ENCODE results near the gene CD93.

Gene CD93, protein sequence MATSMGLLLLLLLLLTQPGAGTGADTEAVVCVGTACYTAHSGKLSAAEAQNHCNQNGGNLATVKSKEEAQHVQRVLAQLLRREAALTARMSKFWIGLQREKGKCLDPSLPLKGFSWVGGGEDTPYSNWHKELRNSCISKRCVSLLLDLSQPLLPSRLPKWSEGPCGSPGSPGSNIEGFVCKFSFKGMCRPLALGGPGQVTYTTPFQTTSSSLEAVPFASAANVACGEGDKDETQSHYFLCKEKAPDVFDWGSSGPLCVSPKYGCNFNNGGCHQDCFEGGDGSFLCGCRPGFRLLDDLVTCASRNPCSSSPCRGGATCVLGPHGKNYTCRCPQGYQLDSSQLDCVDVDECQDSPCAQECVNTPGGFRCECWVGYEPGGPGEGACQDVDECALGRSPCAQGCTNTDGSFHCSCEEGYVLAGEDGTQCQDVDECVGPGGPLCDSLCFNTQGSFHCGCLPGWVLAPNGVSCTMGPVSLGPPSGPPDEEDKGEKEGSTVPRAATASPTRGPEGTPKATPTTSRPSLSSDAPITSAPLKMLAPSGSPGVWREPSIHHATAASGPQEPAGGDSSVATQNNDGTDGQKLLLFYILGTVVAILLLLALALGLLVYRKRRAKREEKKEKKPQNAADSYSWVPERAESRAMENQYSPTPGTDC

GRCh38 chr20:23086056-23086566 is at the start of gene CD93:
Gene CD93 (minus strand): TSS chr20:23086324. CDS start chr20:23086192, 132 bp downstream.
- no peak for TF ChIP-seq CTCF (conservative IDR thresholded peaks at IDR 0.05; ENCODE audit: control insufficient read depth, insufficient read depth, low read depth, low read length)
- H3K4me3 ChIP-seq (ENCODE audit: control insufficient read depth, low read depth, low read length), result no peak within 1 kb of the TSS

GRCh38 chr20:23133560-23133998 is 47.5 kb upstream of the CD93 start:
- no peak for DNase-seq (ENCODE audit: low read depth)
- no peak for TF ChIP-seq CTCF (conservative IDR thresholded peaks at IDR 0.05; ENCODE audit: control insufficient read depth, insufficient read depth, low read depth, low read length)
- no peak overlapping the region for H3K4me3 ChIP-seq (ENCODE audit: control insufficient read depth, low read depth, low read length)

More at GRCh38 chr20:23086056-23086566, at the start of gene CD93:
- no peak for DNase-seq (ENCODE audit: low read depth)

- no peak overlapping the region for H3K4me3 ChIP-seq (ENCODE audit: control insufficient read depth, low read depth, low read length)
- no peak for TF ChIP-seq CTCF (conservative IDR thresholded peaks at IDR 0.05; ENCODE audit: control insufficient read depth, insufficient read depth, low read depth, low read length)
- no peak for DNase-seq (ENCODE audit: low read depth)
Measured at GRCh38 chr20:23132930-23133559, 46.9 kb upstream of the CD93 start.

DNA sequence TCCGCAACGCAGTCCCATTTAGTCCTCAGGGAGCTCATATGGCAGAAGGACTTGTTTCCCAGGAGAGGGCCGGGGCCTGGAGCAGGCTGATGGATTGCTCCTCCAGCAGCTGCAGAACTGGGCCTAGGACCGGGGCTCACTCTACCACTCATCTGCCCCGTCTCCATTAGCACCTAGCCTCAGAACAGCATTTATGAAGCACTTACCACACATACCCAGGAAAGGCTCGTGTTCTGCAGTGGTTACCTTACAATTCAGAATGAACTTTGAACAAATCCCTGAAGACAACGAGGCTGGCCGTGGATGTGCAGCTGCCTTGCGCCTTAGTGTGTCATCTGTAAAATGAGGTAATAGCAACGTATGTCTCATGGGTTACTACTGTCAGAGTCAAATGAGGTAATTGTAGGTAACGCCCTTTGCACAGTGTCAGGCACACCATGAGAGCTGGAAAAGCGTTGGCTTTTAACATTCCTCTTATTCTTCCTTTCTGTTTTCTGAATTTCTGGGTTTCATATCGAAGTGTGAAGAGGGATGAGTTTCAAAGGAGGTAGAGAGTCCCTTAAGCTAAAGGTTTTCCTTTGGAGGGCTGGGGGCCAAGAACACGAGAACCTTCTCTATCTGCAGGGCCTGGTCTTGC is 46.3 kb upstream of the CD93 start:
- H3K4me3 ChIP-seq (ENCODE audit: control insufficient read depth, low read depth, low read length), result no peak overlapping the region
- no peak for TF ChIP-seq CTCF (conservative IDR thresholded peaks at IDR 0.05; ENCODE audit: control insufficient read depth, insufficient read depth, low read depth, low read length)
- peak; percentile 32 for DNase-seq (ENCODE audit: low read depth)

DNA sequence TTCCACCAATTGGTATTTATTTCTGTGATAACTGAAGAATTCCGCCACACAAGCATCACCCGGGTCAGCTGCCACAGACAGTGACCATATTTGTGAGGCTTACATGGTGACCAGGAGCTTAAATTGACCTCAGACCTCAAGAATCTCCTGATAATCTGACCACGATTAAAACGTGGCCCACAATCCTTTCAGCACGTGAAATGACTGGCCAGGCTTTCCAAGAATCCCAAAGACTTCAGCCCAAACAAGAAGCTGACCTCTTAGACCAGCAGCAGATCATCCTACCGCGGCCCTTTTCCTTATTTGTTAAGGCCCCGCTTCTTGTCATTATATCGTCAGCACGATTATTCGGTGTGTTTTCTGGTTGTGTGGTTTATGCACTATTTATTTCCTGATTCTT is 45.6 kb upstream of the CD93 start:
- no peak for DNase-seq (ENCODE audit: low read depth)
- no peak overlapping the region for H3K4me3 ChIP-seq (ENCODE audit: control insufficient read depth, low read depth, low read length)
- no peak for TF ChIP-seq CTCF (conservative IDR thresholded peaks at IDR 0.05; ENCODE audit: control insufficient read depth, insufficient read depth, low read depth, low read length)

DNA sequence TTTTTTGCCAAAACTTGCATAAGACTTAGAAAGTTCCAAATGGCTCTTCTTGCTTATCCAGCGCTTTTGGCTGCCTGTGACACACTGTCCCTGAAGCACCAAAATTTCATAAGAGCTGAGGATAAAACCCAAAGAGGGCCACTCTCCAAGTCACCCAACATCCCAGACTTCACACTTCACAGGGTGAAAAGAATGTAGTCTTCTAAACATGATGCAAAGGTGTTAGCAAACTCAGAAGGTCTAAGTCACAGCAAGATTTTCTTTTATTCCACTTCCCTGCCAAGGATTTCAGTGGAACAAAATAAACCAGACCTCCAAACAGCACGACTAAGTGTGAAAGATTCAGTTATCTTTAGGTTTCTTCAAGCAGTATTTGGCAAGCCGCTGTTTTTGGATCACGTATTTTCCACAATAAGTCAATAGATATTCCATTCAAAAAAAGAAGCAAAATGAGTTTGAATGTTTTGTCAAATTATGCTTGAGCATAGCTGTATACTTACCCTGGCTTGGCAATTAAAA is 44.6 kb upstream of the CD93 start:
- no peak for DNase-seq (ENCODE audit: low read depth)
- H3K4me3 ChIP-seq (ENCODE audit: control insufficient read depth, low read depth, low read length), result no peak overlapping the region
- TF ChIP-seq CTCF (conservative IDR thresholded peaks at IDR 0.05; ENCODE audit: control insufficient read depth, insufficient read depth, low read depth, low read length), result no peak

All from fibroblast of mammary gland (primary cell).